HG03095 (cell line): ENCODE data around the gene PPP1R13B.

Experiments used
- ATAC-seq: cut with Tn5 transposase; IDR thresholded peaks from one replicate; pipeline ENCODE4 v1.9.1; 2021; ENCODE audit warnings: moderate library complexity; ENCODE audit not compliant: unreplicated experiment

The PPP1R13B gene

DNA sequence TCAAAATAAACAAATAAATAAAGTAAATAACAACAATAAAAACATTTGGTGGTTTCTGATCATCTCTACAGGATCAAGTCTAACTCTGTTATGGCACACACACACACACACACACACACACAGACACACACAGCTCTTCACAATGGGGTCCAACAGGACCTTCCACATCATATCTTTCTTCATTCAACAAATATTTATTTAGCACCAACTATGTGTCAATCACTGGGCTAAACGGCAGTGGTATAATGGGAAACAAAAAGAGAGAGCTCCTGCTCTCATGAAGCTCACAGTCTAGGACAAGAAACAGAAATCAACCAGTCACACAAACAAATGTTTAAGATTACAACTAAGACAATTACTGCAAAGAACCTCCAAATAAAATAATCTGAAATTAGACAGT is 9.3 kb downstream of the PPP1R13B start:
- no peak for ATAC-seq

GRCh38 chr14:103836976-103837725 is 10.2 kb downstream of the PPP1R13B start:
- ATAC-seq: no peak

DNA sequence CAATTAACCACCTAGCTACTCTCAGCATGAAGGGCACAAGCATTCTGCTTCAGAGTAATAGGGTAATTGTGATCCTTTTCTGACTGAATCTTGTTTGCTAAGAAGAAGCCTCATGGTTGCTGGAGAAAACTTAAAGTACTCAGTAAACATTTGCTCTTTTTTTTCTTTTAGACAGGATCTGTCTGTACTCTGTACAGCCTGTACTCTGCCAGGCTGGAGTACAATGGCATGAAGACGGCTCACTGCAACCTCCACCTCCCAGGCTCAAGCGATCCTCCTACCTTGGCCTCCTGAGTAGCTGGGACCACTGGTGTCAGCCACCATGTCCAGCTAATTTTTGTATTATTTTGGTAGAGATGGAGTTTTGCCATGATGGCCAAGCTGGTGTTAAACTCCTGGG is 12.4 kb downstream of the PPP1R13B start:
- ATAC-seq: no peak

DNA sequence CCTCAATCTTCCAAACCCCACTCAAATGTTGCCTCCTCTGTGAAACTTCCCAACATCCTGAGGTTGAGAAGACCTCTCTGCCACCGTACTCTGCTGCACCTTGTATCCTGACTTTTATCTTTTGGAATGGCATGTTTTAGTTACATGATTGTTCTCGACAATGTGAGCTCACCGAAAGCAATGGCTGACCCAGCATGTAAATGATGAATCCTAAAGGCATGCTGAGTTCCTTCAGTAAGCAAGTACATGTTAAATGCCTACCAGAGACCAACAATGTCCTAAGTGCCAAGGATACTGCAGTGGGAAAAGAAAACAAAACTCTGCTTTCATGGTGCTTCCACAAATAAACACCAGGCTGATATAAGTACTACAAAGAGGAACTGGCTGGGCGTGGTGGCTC is 13.7 kb downstream of the PPP1R13B start:
- ATAC-seq: no peak

GRCh38 chr14:103832046-103832445 is 15.3 kb downstream of the PPP1R13B start:
- no peak for ATAC-seq

DNA sequence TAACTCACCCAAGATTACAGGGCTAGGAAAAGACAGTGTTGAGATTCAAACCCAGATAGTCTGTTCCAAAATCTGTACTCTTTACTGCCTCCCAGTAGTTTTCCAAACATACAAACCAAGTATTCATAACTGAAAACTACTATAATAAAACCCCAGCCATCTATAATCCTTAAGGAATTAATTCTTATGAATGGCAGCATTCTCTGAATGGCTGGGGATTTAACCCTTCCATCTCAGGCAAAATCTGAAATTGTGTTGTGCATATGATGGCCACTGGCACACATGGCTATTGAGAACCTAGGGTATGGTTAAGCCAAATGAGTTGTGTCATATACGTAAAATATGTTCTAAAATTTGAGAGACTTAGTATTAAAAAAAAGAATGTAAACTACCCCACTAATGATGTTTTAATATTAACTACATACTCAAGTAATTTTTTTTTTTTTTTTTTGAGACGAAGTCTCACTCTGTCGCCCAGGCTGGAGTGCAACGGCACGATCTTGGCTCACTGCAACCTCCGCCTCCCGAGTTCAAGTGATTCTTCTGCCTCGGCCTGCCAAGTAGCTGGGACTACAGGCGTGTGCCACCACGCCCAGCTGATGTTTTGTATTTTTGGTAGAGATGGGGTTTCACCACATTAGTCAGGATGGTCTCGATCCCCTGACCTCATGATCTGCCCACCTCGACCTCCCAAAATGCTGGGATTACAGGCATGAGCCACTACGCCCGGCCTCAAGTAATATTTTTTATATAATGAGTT is 16.7 kb downstream of the PPP1R13B start:
- no peak for ATAC-seq

- ATAC-seq: no peak
These were observed 18.9 kb downstream of the PPP1R13B start for GRCh38 chr14:103828315-103828967.

DNA sequence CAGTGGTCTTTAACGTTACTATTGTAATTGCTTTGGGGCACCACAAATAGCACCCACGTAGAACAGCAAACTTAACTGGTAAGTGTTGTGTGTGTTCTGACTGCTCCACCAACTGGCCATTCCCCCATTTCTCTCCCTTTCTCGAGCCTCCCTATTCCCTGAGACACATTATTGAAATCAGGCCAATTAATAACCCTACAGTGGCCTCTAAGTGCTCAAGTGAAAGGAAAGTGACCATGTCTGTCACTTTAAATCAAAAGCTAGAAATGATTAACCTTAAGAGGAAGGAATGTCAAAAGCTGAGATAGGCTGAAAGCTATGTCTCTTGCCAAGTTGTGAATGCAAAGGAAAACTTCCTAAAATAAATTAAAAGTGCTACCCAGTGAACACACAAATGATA is 22.3 kb downstream of the PPP1R13B start:
- no peak for ATAC-seq

- ATAC-seq: no peak
These were observed 26.5 kb downstream of the PPP1R13B start for GRCh38 chr14:103820908-103821307.

DNA sequence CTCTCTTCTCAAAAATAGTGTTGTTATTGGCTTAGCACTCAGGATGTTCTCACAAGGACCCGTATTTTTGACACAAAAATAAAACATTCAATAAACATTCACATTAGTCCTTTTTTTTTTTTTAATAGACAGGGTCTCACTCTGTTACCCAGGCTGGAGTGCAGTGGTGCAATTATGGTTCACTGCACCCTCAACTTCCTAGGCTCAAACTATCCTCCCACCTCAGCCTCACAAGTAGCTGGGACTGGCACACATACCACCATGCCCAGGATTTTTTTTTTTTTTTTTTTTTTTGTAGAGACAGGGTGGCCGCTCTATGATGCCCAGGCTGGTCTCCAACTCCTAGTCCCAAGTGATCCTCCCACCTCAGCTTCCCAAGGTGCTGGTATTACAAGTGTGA is 27.0 kb downstream of the PPP1R13B start:
- ATAC-seq: no peak

GRCh38 chr14:103819503-103820307 is 27.7 kb downstream of the PPP1R13B start:
- ATAC-seq: no peak

DNA sequence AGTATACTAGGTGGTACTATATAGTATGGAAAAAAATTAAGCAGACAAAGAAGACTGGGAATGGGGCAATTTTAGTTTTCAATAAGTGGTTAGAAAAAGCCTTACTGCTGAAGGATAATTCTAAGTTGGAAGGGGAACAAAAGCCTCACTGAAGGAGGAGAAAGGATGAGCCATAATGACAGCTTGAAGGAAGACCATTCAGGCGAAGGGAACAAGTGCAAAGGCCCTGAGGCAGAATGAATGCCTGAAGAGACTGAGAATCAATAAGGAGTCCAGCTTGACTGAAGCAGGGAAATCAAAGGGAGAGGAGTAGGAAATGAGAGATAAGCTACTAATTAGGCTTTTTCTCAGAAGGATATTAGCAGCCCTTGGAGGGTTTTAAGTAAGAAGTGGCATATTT is 28.5 kb downstream of the PPP1R13B start:
- ATAC-seq: no peak

DNA sequence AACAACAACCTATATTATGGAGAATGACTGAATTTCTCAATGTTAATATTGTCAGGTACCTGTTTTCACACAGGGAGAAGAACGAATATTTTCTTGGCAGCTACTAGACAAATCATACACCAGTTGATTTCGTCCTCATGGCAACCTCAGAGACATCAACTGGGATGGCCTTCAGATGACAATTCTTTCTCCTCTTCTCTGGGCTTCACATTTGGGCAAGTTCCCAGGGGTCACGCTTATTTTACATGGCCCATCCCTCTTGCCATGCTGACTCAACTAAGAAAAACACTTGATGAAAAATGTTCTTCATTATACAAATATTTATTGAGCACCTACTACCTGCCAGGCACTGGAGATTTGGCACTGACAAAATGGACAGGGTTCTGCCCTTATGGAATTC is 29.0 kb downstream of the PPP1R13B start:
- no peak for ATAC-seq

DNA sequence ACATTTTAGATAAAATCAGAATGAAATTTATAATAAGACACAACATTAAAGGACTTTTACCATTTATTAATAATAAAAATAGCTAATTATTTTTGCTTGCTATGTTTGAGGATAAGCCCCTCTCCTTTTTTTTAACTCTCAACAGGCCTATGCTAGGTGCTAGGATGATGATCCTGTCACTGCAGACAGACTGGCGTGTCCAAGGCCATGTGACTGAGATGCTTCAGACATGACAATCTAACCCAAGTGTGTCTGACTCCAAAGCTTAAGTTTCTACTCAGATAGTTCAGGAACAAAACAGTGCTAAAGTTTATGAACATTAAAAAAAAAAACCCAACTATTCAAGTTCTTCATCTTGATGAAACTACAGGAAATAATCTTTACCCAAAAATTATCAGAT is 29.8 kb downstream of the PPP1R13B start:
- no peak for ATAC-seq

- no peak for ATAC-seq
These were observed 30.4 kb downstream of the PPP1R13B start for GRCh38 chr14:103816991-103817390.

DNA sequence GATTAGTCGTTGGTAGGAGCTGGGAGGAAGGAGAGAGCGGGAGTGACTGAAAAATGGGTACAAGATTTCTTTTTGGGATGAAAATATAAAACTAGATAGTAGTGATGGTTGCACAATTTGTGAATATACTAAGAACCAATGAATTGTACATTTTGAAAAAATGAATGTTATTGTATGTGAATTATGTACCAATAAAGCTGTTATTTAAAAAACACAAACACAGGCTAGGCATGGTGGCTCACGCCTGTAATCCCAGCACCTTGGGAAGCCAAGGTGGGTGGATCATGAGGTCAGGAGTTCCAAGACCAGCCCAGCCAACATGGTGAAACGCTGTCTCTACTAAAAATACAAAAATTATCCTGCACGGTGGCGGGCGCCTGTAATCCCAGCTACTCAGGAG is 32.1 kb downstream of the PPP1R13B start:
- ATAC-seq: no peak

DNA sequence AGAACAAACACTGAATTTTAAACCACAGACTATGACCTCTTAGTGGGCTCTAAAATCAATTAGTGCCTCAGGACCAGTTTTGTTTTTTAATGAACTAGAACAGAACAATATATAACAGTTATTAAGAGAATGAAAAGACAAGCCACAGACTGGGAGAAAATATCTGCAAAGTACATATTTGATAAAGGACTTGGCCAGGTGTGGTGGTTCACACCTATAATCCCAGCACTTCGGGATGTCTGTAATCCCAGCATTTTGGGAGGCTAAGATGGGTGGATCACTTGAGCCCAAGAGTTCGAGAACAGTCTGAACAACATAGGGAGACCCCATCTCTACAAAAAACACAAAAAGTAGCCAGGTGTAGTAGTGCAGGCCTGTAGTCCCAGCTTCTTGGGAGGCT is 36.2 kb downstream of the PPP1R13B start:
- ATAC-seq: no peak

DNA sequence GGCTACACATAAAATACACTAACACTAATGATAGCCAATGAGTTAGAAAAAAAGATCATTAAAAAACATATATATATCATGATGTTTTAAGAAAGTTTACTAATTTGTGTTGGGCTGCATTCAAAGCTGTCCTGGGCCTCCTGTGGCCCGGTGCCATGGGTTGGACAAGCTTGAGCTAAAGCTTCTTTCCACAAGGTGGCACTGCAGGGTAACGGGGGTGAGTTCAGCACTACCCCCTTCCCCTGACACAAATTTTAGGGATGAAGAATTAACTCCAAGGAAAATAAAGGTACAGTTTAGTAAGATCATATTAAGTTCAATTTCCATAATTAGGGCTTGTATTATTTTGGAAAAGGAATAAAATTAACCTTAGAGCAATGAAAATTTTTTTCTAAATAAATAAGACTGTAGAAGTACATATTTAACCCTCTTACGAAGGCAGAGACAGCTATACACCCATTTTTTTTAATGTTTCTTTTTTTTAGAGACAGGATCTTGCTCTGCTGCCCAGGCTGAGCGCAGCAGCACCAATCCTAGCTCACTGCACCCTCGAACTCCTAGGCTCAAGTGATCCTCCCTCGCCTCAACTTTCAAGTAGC is 38.9 kb downstream of the PPP1R13B start:
- ATAC-seq: no peak

DNA sequence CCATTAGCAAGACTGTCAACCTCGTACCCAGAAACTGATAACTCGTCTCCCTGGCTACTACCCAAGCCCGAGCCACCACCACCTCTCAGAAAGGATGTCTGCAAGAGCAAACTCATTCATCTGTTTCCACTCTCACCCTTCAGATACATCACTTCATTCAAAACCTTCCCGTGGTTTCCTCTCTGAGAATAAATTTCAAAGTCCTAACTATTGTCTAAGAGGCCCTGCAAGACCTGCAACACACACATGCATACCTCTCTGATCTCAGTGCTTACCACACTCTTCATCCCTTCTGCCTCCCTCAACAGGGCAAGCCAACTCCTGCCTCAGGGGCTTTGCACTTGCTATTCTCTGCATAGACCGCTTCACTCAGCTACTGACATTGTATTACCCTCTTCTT is 40.6 kb downstream of the PPP1R13B start:
- ATAC-seq: peak; percentile 77

- ATAC-seq: no peak
These were observed 41.7 kb downstream of the PPP1R13B start for GRCh38 chr14:103805708-103806107.

- ATAC-seq: no peak
These were observed 43.7 kb downstream of the PPP1R13B start for GRCh38 chr14:103803661-103804060.
